ENCODE data around the gene IFT172.

The IFT172 gene

DNA sequence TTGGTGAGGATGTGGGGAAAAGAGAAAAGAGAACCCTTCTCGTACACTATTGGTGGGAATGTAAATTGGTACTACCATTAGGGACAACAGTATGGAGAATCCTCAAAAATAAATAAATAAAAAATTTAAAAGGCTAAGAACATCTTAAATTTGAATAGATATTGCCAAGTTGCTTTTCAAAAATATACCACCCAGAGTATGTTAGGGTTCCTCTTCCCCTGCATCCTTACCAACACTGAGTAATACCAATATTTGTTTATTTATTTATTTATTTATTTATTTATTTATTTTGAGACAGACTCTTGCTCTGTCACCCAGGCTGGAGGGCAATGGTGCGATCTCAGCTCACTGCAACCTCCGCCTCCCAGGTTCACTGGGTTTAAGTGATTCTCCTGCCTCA, 66.6 kb downstream of the IFT172 start:
- no peak for ATAC-seq
- DNase-seq, result no peak

DNA sequence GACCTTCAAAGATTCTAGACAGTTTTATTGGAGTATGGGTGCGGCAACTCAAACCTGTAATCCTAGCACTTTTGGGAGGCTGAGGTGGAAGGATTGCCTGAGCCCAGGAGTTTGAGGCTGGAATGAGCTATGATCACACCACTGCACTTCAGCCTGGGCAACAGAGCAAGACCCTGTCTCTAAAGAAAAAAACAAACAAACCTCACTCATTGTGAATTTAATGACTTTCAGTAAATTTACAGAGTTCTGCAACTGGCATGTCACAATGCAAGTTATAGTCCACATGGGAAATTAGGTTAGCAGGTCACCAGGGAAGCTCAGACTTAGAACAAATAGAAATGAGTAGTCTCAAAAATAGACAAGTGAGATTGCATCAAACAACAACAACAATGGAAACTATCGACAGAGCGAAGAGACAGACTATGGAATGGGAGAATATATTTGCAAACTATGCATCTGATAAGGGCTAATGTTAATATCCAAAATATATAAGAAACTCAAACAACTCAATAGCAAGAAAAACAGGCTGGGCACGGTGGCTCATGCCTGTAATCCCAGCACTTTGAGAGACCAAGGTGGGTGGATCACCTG, 67.8 kb downstream of the IFT172 start:
- DNase-seq (no peak), ATAC-seq (no peak)

DNA sequence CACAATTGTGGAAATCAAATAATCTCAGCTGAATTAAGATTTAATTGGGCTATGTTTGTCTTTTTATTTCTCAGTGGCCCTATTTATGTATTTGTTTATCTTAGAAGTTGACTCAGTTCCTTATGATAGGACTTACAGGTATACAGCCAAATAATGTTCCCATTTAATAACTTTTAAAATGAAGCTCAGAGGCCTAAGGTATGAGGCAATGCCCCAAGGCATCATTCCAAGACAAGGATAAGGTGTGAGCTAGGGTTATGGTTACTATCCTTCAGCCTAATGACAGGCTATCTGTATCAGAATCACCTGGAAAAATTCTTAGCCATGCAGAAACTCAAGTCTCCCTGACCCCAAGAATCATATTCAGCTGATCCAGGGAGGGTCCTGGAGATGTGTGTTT, 68.5 kb downstream of the IFT172 start:
- ATAC-seq, result no peak

DNA sequence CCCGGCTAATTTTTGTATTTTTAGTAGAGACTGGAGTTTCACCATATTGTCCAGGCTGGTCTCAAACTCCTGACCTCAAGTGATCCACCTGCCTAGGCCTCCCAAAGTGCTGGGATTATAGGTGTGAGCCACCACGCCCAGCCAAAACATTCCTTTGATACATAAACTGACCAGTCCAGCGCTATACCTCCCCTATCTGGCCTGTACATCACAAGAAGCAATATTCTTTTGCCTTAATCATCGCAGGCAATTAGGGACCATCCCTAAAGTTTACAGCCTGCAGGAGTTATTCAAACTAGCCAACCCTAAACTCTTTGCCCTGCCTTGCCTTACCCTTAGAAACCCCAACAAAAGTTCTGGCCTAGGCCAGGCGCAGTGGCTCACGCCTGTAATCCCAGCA, 73.4 kb downstream of the IFT172 start:
- ATAC-seq, result no peak
- no peak for DNase-seq

More for the DNA sequence above, 68.5 kb downstream of the IFT172 start:
- DNase-seq, result no peak

DNA sequence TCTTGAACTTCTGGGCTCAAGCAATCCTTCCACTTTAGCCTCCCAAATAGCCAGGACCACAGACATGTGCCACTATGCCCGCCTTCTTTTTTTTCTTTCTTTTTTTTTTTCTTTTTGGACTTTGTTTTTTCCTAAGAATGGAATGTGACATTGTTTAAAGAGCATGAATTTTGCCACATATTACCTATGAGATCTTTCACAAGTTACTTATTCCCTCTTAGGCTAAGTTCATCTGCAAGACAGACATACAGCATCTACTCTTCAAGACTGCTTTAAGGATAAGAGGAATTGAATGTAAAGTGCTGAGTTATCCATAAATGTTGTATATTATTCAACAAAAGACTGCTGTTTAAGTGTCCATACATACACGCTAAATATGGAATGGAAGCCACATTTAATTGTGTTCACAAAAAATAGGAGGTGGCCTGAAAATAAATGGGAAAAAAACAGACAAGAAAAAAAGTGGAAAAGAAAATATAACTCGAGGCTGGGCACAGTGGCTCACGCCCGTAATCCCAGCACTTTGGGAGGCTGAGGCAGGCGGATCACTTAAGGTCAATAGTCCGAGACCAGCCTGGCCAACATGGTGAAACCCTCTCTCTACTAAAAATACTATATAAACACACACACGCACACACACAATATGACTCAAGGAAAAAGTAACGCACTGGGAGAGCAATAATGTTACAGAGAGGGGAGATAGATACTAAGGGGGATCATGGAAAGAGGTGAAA, 77.0 kb downstream of the IFT172 start:
- DNase-seq (no peak), ATAC-seq (no peak)

DNA sequence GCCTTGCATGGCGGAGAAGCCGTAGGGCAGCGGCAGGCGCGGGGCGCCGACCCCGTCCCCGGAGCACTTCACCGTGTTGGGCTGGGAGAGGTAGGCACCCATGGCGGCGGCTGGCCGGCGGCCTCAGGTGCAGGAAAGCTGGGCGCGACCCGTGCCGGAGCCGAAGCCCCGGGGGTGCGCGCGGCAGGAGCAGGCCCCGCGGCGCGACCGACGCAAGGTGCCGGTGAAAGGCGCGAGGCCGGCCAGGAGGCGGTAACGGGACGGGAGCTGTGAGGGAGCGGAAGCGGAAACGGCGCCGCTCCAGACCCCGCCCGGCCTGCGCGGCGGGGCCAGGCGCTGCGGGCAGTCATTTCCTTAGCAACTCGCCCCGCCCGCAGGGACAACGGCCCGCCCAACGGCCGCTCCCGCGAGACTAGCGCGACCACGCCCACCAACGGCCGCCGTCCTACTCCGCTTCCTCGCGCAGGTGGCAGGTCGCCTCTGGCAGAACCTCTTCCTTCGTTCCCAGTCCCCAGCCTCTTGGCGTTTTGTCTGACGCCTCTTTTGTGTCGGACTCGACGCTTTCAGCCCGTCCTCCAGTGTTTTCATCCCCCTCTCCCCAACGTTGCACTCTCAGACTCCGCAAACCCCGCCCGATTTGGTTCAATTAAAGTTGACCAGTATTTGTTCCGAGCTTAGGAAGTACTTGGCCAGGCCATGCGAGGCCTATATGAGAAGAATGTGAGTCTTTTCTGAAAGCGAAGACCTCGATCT, 80.0 kb downstream of the IFT172 start, which contains the start of gene PPM1G:
Gene PPM1G (minus strand): TSS at position 271 of the 753 bp plus-strand sequence. CDS start 169 bp downstream, at position 102.
- peak; percentile 98 for ATAC-seq

DNA sequence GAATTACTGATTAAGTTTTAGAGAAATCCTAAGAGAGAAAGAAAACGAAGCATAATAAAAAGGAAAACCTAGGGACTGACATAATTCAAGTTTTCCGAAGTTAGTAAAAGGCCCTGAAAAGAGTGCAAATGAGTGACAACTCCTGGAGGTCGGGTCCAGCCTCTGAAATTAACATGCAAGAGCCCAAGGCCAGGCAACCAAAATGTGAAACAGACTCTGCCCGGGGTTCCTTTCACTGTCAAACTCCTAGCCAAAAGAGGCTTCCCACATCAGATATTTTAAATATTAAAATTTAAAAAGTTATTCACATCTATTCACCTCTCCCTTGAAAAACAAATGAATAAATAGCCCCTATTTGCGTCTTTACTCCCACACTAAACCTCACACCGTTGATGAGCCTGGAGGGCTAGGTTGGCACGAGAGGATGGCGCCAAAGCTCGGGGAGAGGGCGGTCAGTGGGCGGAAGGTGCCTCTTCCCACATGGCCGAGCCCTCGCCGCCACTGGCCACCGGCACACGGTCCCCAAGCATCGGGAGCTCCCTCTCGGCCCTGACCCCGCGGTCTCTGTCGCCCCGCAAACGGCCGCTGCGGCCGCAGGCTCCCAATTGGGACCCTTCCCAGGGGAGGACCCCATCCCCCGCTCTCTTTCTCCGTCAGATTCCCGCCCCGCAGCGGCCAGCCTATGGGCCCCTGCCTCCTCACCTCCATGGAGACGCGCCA, 80.8 kb downstream of the IFT172 start:
- DNase-seq, result peak; percentile 47
- ATAC-seq, result peak; percentile 29

More for the DNA sequence above, 80.0 kb downstream of the IFT172 start, which contains the start of gene PPM1G:
- peak; percentile 99 for DNase-seq

DNA sequence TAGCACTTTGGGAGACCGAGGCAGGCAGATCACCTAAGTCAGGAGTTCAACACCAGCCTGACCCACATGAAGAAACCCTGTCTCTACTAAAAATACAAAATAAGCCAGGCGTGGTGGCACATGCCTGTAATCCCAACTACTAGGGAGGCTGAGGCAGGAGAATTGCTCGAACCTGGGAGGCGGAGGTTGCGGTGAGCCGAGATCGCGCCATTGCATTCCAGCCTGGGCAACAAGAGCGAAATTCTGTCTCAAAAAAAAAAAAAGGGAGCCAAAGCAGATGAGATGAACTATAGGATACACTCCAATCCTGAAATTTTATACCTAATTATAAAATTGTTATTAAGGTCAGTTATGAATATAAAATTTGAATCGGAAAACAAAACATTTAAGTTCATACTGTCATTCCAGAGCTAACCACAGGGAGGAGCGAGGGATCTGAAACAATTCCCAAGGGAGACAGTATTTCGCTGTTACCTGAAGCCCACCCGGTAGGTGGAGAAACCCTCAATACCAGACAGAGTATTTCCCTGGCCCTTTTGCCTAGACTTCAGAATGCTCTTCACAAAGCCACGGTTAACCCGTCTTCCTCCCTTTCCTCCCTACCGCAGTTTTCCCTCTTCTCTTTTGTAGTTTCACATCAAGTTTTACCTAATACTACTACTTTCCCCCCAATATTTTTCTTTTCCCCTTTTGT, 81.6 kb downstream of the IFT172 start:
- no peak for DNase-seq
- ATAC-seq, result no peak

DNA sequence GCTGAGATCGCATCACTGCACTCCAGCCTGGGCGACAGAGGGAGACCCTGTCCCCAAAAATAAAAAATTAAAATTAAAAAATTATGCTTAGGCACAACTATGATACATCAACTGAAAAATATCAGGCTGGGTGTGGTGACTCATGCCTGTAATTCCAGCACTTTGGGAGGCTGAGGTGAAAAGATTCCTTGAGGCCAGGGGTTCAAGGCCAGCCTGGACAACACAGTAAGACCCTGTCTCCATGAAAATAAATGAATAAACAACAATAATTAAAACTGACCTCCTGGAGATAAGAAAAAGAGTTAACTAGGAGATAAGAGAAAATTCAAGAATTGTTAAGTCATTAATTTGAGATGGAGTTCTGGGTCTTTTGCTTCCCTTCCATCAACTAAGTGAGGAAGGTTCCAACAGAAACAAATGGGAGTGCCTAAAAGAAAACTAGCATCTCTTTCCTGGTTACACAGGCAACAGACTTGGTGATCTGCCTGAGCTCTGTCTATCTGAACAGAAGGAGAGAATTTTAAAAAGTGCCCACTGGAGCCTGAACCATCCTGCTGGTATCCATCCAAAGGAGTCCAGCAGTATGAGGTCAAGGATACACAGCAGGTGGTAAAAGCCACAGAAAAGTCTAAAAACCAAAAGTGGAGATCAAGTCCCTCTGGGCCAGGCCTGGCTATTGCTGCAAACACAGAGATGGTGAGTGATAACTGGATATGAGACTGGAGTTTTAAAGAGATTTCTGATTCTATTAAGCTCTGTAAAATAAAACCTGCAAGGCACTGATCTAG, 89.0 kb downstream of the IFT172 start:
- DNase-seq, result no peak

DNA sequence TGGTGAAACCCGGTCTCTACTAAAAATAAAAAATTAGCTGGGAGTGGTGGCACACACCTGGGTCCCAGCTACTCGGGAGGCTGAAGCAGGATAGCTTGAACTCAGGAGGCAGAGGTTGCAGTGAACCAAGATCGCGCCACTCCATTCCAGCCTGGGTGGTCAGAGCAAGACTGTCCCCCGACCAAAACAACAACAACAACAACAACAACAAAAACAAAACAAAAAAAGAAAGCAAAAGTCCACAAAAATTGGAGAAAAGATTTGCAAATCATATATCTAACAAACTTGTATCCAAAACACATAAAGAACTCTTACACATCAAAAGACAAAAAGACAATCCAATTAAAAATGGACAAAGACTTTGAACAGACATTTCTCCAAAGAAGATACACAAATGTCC, 90.6 kb downstream of the IFT172 start:
- ATAC-seq, result no peak
- DNase-seq, result no peak

More for the DNA sequence above, 89.0 kb downstream of the IFT172 start:
- no peak for ATAC-seq
